HEK293 (cell line): Measurements from ENCODE around the gene GNG7.
A peak's percentile ranks its signal among the peaks of the same experiment; 100 is the strongest.

Experiments used
- AEBP2 ChIP-seq: fragments of 450-650 bp; formaldehyde crosslinking; IDR thresholded peaks from 2 replicates; pipeline ENCODE4 v1.5.1; 2016; ENCODE audit warnings: missing biosample characterization, missing genetic modification characterization, borderline replicate concordance
- BCL11B ChIP-seq: fragments of 450-650 bp; formaldehyde crosslinking; IDR thresholded peaks from 2 replicates; pipeline ENCODE4 v1.5.1; 2016; ENCODE audit warnings: low read depth, missing biosample characterization, missing genetic modification characterization
- EGR2 ChIP-seq: fragments of 450-650 bp; formaldehyde crosslinking; IDR thresholded peaks from 2 replicates; pipeline ENCODE4 v1.5.1; 2016; ENCODE audit warnings: low read depth, missing biosample characterization, missing genetic modification characterization
- GFI1B ChIP-seq: fragments of 450-650 bp; formaldehyde crosslinking; IDR thresholded peaks from 2 replicates; pipeline ENCODE4 v1.5.1; 2016; ENCODE audit warnings: missing biosample characterization, missing genetic modification characterization
- GLI4 ChIP-seq: fragments of 450-650 bp; formaldehyde crosslinking; IDR thresholded peaks from 2 replicates; pipeline ENCODE4 v1.5.1; 2016; ENCODE audit warnings: missing biosample characterization, missing genetic modification characterization
- KLF16 ChIP-seq: fragments of 450-650 bp; formaldehyde crosslinking; IDR thresholded peaks from 2 replicates; pipeline ENCODE4 v1.5.1; 2017; ENCODE audit warnings: missing biosample characterization, missing genetic modification characterization
- REPIN1 ChIP-seq: fragments of 450-650 bp; formaldehyde crosslinking; IDR thresholded peaks from 2 replicates; pipeline ENCODE4 v1.5.1; 2017; ENCODE audit warnings: missing biosample characterization, missing genetic modification characterization, low read depth
- TRIM28 ChIP-seq: IDR thresholded peaks from 2 replicates; pipeline ENCODE4 v1.6.1; 2011; ENCODE audit warnings: low read length, control low read depth, borderline replicate concordance
- ZBTB17 ChIP-seq: fragments of 450-650 bp; formaldehyde crosslinking; IDR thresholded peaks from 2 replicates; pipeline ENCODE4 v1.5.1; 2016; ENCODE audit warnings: missing biosample characterization, missing genetic modification characterization
- ZBTB21 ChIP-seq: fragments of 450-650 bp; formaldehyde crosslinking; IDR thresholded peaks from 2 replicates; pipeline ENCODE4 v1.5.1; 2017; ENCODE audit warnings: missing biosample characterization, missing genetic modification characterization
- ZBTB8A ChIP-seq: fragments of 450-650 bp; formaldehyde crosslinking; IDR thresholded peaks from 2 replicates; pipeline ENCODE4 v1.5.1; 2016; ENCODE audit warnings: missing biosample characterization, missing genetic modification characterization
- ZEB2 ChIP-seq: fragments of 450-650 bp; formaldehyde crosslinking; IDR thresholded peaks from 2 replicates; pipeline ENCODE4 v1.5.1; 2016; ENCODE audit warnings: missing biosample characterization, missing genetic modification characterization
- ZFP3 ChIP-seq: fragments of 450-650 bp; formaldehyde crosslinking; IDR thresholded peaks from 2 replicates; pipeline ENCODE4 v1.5.1; 2016; ENCODE audit warnings: low read depth, missing biosample characterization, missing genetic modification characterization
- ZFP69B ChIP-seq: fragments of 450-650 bp; formaldehyde crosslinking; IDR thresholded peaks from 2 replicates; pipeline ENCODE4 v1.5.1; 2016; ENCODE audit warnings: missing biosample characterization, missing genetic modification characterization
- ZNF114 ChIP-seq: fragments of 450-650 bp; formaldehyde crosslinking; IDR thresholded peaks from 2 replicates; pipeline ENCODE4 v1.5.0; 2017; ENCODE audit warnings: missing biosample characterization, missing genetic modification characterization
- ZNF121 ChIP-seq: fragments of 450-650 bp; formaldehyde crosslinking; IDR thresholded peaks from 2 replicates; pipeline ENCODE4 v1.5.1; 2016; ENCODE audit warnings: missing biosample characterization, missing genetic modification characterization
- ZNF23 ChIP-seq: fragments of 450-650 bp; formaldehyde crosslinking; IDR thresholded peaks from 2 replicates; pipeline ENCODE4 v1.5.1; 2016; ENCODE audit warnings: missing biosample characterization, missing genetic modification characterization, borderline replicate concordance
- ZNF239 ChIP-seq: fragments of 450-650 bp; formaldehyde crosslinking; IDR thresholded peaks from 2 replicates; pipeline ENCODE4 v1.5.1; 2016; ENCODE audit warnings: missing biosample characterization, missing genetic modification characterization
- ZNF248 ChIP-seq: fragments of 450-650 bp; formaldehyde crosslinking; IDR thresholded peaks from 2 replicates; pipeline ENCODE4 v1.5.1; 2017; ENCODE audit warnings: missing biosample characterization, missing genetic modification characterization
- ZNF335 ChIP-seq: fragments of 450-650 bp; formaldehyde crosslinking; conservative IDR thresholded peaks from 2 replicates; pipeline ENCODE4 v1.5.1; 2016; ENCODE audit warnings: missing biosample characterization, missing genetic modification characterization
- ZNF510 ChIP-seq: fragments of 450-650 bp; formaldehyde crosslinking; IDR thresholded peaks from 2 replicates; pipeline ENCODE4 v1.5.1; 2018; ENCODE audit warnings: mild to moderate bottlenecking, missing genetic modification characterization, missing biosample characterization; ENCODE audit not compliant: insufficient replicate concordance
- ZNF654 ChIP-seq: fragments of 450-650 bp; formaldehyde crosslinking; IDR thresholded peaks from 2 replicates; pipeline ENCODE4 v1.5.1; 2016; ENCODE audit warnings: low read depth, missing biosample characterization, missing genetic modification characterization
- ZNF776 ChIP-seq: fragments of 450-650 bp; formaldehyde crosslinking; IDR thresholded peaks from 2 replicates; pipeline ENCODE4 v1.5.0; 2017; ENCODE audit warnings: missing biosample characterization, missing genetic modification characterization, borderline replicate concordance
- ZNF777 ChIP-seq: fragments of 450-650 bp; formaldehyde crosslinking; IDR thresholded peaks from 2 replicates; pipeline ENCODE4 v1.5.1; 2017; ENCODE audit warnings: missing biosample characterization, missing genetic modification characterization, borderline replicate concordance
- ZNF843 ChIP-seq: fragments of 450-650 bp; formaldehyde crosslinking; IDR thresholded peaks from 2 replicates; pipeline ENCODE4 v1.5.1; 2016; ENCODE audit warnings: missing biosample characterization, missing genetic modification characterization
- ZSCAN5A ChIP-seq: fragments of 450-650 bp; formaldehyde crosslinking; IDR thresholded peaks from 2 replicates; pipeline ENCODE4 v1.5.1; 2016; ENCODE audit warnings: missing biosample characterization, missing genetic modification characterization
- ZXDB ChIP-seq: fragments of 450-650 bp; formaldehyde crosslinking; IDR thresholded peaks from 2 replicates; pipeline ENCODE4 v1.5.1; 2016; ENCODE audit warnings: missing biosample characterization, missing genetic modification characterization
- TF ChIP-seq, protein P1 (sequence below): fragments of 450-650 bp; formaldehyde crosslinking; IDR thresholded peaks from 2 replicates; pipeline ENCODE4 v1.5.1; 2017; ENCODE audit warnings: missing biosample characterization, missing genetic modification characterization
- TF ChIP-seq, protein P2 (sequence below): fragments of 450-650 bp; formaldehyde crosslinking; IDR thresholded peaks from 2 replicates; pipeline ENCODE4 v1.5.1; 2016; ENCODE audit warnings: missing biosample characterization, missing genetic modification characterization
- TF ChIP-seq, protein P3 (sequence below): fragments of 450-650 bp; formaldehyde crosslinking; IDR thresholded peaks from 2 replicates; pipeline ENCODE4 v1.5.1; 2016; ENCODE audit warnings: missing biosample characterization, missing genetic modification characterization

Gene GNG7

GRCh38 chr19:2739602-2740313, 37.3 kb upstream of the GNG7 start, which contains the start of gene SLC39A3 (continued):
- TF ChIP-seq, protein P1, sequence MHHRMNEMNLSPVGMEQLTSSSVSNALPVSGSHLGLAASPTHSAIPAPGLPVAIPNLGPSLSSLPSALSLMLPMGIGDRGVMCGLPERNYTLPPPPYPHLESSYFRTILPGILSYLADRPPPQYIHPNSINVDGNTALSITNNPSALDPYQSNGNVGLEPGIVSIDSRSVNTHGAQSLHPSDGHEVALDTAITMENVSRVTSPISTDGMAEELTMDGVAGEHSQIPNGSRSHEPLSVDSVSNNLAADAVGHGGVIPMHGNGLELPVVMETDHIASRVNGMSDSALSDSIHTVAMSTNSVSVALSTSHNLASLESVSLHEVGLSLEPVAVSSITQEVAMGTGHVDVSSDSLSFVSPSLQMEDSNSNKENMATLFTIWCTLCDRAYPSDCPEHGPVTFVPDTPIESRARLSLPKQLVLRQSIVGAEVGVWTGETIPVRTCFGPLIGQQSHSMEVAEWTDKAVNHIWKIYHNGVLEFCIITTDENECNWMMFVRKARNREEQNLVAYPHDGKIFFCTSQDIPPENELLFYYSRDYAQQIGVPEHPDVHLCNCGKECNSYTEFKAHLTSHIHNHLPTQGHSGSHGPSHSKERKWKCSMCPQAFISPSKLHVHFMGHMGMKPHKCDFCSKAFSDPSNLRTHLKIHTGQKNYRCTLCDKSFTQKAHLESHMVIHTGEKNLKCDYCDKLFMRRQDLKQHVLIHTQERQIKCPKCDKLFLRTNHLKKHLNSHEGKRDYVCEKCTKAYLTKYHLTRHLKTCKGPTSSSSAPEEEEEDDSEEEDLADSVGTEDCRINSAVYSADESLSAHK (tag by site-specific recombination), result 0 out of 2 replicates have a peak, but pooled peaks have one; percentile 31
- TF ChIP-seq ZNF335 (tag by site-specific recombination) (peak; percentile 82), ZNF843 (tag by site-specific recombination) (peak; percentile 58; the same call in 1 of the 2 replicates), ZFP69B (tag by site-specific recombination) (peak; percentile 85), ZNF510 (tag by site-specific recombination) (no peak), ZFP3 (tag by site-specific recombination) (no peak), ZNF114 (tag by site-specific recombination) (no peak), ZSCAN5A (tag by site-specific recombination) (0 out of 2 replicates have a peak, but pooled peaks have one; percentile 73), ZNF777 (tag by site-specific recombination) (peak; percentile 28; the same call in 1 of the 2 replicates), ZNF239 (tag by site-specific recombination) (no peak), KLF16 (tag by site-specific recombination) (peak; percentile 86), AEBP2 (tag by site-specific recombination) (no peak), ZNF248 (tag by site-specific recombination) (no peak), ZBTB21 (tag by site-specific recombination) (peak; percentile 66), BCL11B (tag by site-specific recombination) (no peak), GFI1B (tag by site-specific recombination) (peak; percentile 47; the same call in 1 of the 2 replicates), ZNF654 (tag by site-specific recombination) (peak; percentile 16; the same call in 1 of the 2 replicates), ZBTB8A (tag by site-specific recombination) (peak; percentile 56), ZNF121 (tag by site-specific recombination) (no peak), ZEB2 (tag by site-specific recombination) (peak; percentile 83), ZNF23 (tag by site-specific recombination) (no peak), TRIM28 (peak; percentile 60; the same call in 1 of the 2 replicates), REPIN1 (tag by site-specific recombination) (0 out of 2 replicates have a peak, but pooled peaks have one; percentile 38), EGR2 (tag by site-specific recombination) (no peak), ZXDB (peak; percentile 100), ZNF776 (no peak), ZBTB17 (peak; percentile 67), GLI4 (tag by site-specific recombination) (0 out of 2 replicates have a peak, but pooled peaks have one; percentile 46)
- TF ChIP-seq, protein P2, sequence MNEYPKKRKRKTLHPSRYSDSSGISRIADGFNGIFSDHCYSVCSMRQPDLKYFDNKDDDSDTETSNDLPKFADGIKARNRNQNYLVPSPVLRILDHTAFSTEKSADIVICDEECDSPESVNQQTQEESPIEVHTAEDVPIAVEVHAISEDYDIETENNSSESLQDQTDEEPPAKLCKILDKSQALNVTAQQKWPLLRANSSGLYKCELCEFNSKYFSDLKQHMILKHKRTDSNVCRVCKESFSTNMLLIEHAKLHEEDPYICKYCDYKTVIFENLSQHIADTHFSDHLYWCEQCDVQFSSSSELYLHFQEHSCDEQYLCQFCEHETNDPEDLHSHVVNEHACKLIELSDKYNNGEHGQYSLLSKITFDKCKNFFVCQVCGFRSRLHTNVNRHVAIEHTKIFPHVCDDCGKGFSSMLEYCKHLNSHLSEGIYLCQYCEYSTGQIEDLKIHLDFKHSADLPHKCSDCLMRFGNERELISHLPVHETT (tag by site-specific recombination), result peak; percentile 96
- TF ChIP-seq, protein P3, sequence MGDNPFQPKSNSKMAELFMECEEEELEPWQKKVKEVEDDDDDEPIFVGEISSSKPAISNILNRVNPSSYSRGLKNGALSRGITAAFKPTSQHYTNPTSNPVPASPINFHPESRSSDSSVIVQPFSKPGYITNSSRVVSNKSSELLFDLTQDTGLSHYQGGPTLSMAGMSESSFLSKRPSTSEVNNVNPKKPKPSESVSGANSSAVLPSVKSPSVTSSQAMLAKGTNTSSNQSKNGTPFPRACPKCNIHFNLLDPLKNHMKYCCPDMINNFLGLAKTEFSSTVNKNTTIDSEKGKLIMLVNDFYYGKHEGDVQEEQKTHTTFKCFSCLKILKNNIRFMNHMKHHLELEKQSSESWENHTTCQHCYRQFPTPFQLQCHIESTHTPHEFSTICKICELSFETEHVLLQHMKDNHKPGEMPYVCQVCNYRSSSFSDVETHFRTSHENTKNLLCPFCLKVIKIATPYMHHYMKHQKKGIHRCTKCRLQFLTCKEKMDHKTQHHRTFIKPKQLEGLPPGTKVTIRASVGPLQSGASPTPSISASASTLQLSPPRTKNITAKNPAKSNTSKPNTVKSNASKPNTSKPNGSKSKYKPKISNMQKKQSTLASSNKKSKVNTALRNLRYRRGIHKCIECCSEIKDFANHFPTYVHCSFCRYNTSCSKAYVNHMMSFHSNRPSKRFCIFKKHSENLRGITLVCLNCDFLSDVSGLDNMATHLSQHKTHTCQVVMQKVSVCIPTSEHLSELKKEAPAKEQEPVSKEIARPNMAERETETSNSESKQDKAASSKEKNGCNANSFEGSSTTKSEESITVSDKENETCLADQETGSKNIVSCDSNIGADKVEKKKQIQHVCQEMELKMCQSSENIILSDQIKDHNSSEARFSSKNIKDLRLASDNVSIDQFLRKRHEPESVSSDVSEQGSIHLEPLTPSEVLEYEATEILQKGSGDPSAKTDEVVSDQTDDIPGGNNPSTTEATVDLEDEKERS (tag by site-specific recombination), result peak; percentile 37; the same call in 1 of the 2 replicates
